HG03439 (cell line): ENCODE results near the gene ZNF747.

Experiments used
- ATAC-seq: cut with Tn5 transposase; IDR thresholded peaks from one replicate; pipeline ENCODE4 v1.9.1; 2021; ENCODE audit warnings: mild to moderate bottlenecking, moderate library complexity; ENCODE audit not compliant: unreplicated experiment

Gene ZNF747

GRCh38 chr16:30534368-30535105 is at the start of gene ZNF747:
ZNF747 (minus strand) TSS chr16:30534858; CDS start chr16:30534679, 179 bp downstream.
- ATAC-seq: peak; percentile 61

- no peak for ATAC-seq
These were observed 48.1 kb upstream of the ZNF747 start for GRCh38 chr16:30582611-30583340.

- no peak for ATAC-seq
These were observed 46.8 kb upstream of the ZNF747 start for GRCh38 chr16:30581457-30581856.

- ATAC-seq: no peak
These were observed 40.0 kb upstream of the ZNF747 start for GRCh38 chr16:30574678-30575077.

- peak; percentile 70 for ATAC-seq
These were observed 37.0 kb upstream of the ZNF747 start, which contains the start of gene ZNF688 for GRCh38 chr16:30571445-30572322. ZNF688 (minus strand) TSS chr16:30571714; CDS start chr16:30571629, 85 bp downstream.

- ATAC-seq: no peak
These were observed 36.2 kb upstream of the ZNF747 start for GRCh38 chr16:30570636-30571444.

GRCh38 chr16:30569746-30570635 is 35.3 kb upstream of the ZNF747 start:
- ATAC-seq: no peak

- no peak for ATAC-seq
These were observed 34.6 kb upstream of the ZNF747 start for GRCh38 chr16:30569281-30569680.

- ATAC-seq: no peak
These were observed 33.5 kb upstream of the ZNF747 start for GRCh38 chr16:30567991-30568638.

GRCh38 chr16:30567160-30567990 is 32.7 kb upstream of the ZNF747 start:
- no peak for ATAC-seq

- ATAC-seq: no peak
These were observed 31.9 kb upstream of the ZNF747 start for GRCh38 chr16:30566531-30566930.

GRCh38 chr16:30565984-30566383 is 31.3 kb upstream of the ZNF747 start:
- ATAC-seq: no peak

GRCh38 chr16:30565526-30565925 is 30.9 kb upstream of the ZNF747 start:
- no peak for ATAC-seq

- no peak for ATAC-seq
These were observed 27.4 kb upstream of the ZNF747 start for GRCh38 chr16:30562021-30562420.

- no peak for ATAC-seq
These were observed 26.6 kb upstream of the ZNF747 start for GRCh38 chr16:30561089-30561816.

- no peak for ATAC-seq
These were observed 25.0 kb upstream of the ZNF747 start for GRCh38 chr16:30559690-30560089.

GRCh38 chr16:30558789-30559377 is 24.2 kb upstream of the ZNF747 start:
- no peak for ATAC-seq
